ENCODE data around the gene NYNRIN. TPM values are rescaled to one million over a fixed set of nuclear protein-coding genes. Genes with fewer than 3 reads are reported as not detected.

Gene NYNRIN
- total RNA-seq, 4 donors from 2014 or later = 3.2 to 15.5 (median 10.3) TPM

- no peaks in the 10 kb centered on the region for H3K9me3 ChIP-seq
- no peaks in the 10 kb centered on the region for H3K4me1 ChIP-seq
- no peak overlapping the region for H3K27ac ChIP-seq
- no peak overlapping the region for H3K4me3 ChIP-seq
- no peaks in the 10 kb centered on the region for H3K27me3 ChIP-seq
- TF ChIP-seq POLR2A (IDR thresholded peaks at IDR 0.05) = no peak
- TF ChIP-seq, protein P1, sequence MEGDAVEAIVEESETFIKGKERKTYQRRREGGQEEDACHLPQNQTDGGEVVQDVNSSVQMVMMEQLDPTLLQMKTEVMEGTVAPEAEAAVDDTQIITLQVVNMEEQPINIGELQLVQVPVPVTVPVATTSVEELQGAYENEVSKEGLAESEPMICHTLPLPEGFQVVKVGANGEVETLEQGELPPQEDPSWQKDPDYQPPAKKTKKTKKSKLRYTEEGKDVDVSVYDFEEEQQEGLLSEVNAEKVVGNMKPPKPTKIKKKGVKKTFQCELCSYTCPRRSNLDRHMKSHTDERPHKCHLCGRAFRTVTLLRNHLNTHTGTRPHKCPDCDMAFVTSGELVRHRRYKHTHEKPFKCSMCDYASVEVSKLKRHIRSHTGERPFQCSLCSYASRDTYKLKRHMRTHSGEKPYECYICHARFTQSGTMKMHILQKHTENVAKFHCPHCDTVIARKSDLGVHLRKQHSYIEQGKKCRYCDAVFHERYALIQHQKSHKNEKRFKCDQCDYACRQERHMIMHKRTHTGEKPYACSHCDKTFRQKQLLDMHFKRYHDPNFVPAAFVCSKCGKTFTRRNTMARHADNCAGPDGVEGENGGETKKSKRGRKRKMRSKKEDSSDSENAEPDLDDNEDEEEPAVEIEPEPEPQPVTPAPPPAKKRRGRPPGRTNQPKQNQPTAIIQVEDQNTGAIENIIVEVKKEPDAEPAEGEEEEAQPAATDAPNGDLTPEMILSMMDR (IDR thresholded peaks at IDR 0.05) = no peak
- DNase-seq = no peak
- H3K36me3 ChIP-seq = no peaks in the 10 kb centered on the region
Observed at GRCh38 chr14:24465805-24466204, 67.0 kb downstream of the NYNRIN start.

Small RNAs within 50 kb of the gene (small RNA-seq; reads per million reads assigned to genes)
- 0 reads per million in 2 donors for gene RF00026

Other genes starting within 250 kb of the NYNRIN start
- gene IRF9, start 237.7 kb upstream of the NYNRIN start, total RNA-seq = 100 to 1,000 TPM in 1 of 4 donors, 10 to 100 TPM in 3; 64.1 to 219 (median 80.8) TPM
- 10 to 100 TPM; 18.6 to 74.3 (median 37.8) TPM for gene REC8, start 226.9 kb upstream of the NYNRIN start, total RNA-seq
- gene IPO4, start 210.2 kb upstream of the NYNRIN start, total RNA-seq = 10 to 100 TPM; 12.8 to 56.9 (median 34.2) TPM
- gene TM9SF1, start 203.6 kb upstream of the NYNRIN start, total RNA-seq = 10 to 100 TPM; 22.3 to 80.7 (median 49.8) TPM
- gene TSSK4, start 193.3 kb upstream of the NYNRIN start, total RNA-seq = 1 to 10 TPM in 1 of 4 donors, under 1 TPM in 1, not detected in 2; 0.70 to 1.2 TPM
- gene CHMP4A, start 185.5 kb upstream of the NYNRIN start, total RNA-seq = 100 to 1,000 TPM in 1 of 4 donors, 10 to 100 TPM in 3; 31.4 to 190 (median 54.3) TPM
- gene MDP1, start 182.9 kb upstream of the NYNRIN start, total RNA-seq = 10 to 100 TPM in 2 of 4 donors, 1 to 10 TPM in 2; 7.4 to 17.5 (median 10.5) TPM
- 10 to 100 TPM; 44.1 to 77.6 (median 67.9) TPM for gene NEDD8, start 166.6 kb upstream of the NYNRIN start, total RNA-seq
- gene GMPR2, start 166.1 kb upstream of the NYNRIN start, total RNA-seq = 10 to 100 TPM; 52.7 to 59.4 (median 55.3) TPM
- gene TINF2, start 156.4 kb upstream of the NYNRIN start, total RNA-seq = 10 to 100 TPM; 26.4 to 39.6 (median 36.9) TPM
- 10 to 100 TPM in 1 of 4 donors, 1 to 10 TPM in 3; 1.2 to 11.3 (median 5.9) TPM for gene TGM1, start 135.8 kb upstream of the NYNRIN start, total RNA-seq
- gene RABGGTA, start 127.4 kb upstream of the NYNRIN start, total RNA-seq = 10 to 100 TPM; 57.3 to 84.6 (median 77.6) TPM
- gene DHRS1, start 99.2 kb upstream of the NYNRIN start, total RNA-seq = 100 to 1,000 TPM in 1 of 4 donors, 10 to 100 TPM in 3; 51.2 to 130 (median 67.1) TPM
- gene NOP9, start 99.2 kb upstream of the NYNRIN start, total RNA-seq = 10 to 100 TPM; 14.5 to 30.0 (median 22.4) TPM
- gene CIDEB, start 91.0 kb upstream of the NYNRIN start, total RNA-seq = 100 to 1,000 TPM in 2 of 4 donors, 10 to 100 TPM in 2; 22.3 to 184 (median 136) TPM
- gene LTB4R2, start 88.9 kb upstream of the NYNRIN start, total RNA-seq = 10 to 100 TPM in 2 of 4 donors, 1 to 10 TPM in 2; 7.7 to 37.2 (median 12.2) TPM
- gene LTB4R, start 87.5 kb upstream of the NYNRIN start, total RNA-seq = 10 to 100 TPM in 2 of 4 donors, 1 to 10 TPM in 2; 5.1 to 28.5 (median 10.1) TPM
- gene ADCY4, start 63.9 kb upstream of the NYNRIN start, total RNA-seq = 10 to 100 TPM; 12.1 to 53.6 (median 26.9) TPM
- gene RIPK3, start 59.0 kb upstream of the NYNRIN start, total RNA-seq = 10 to 100 TPM; 45.2 to 72.0 (median 64.0) TPM
- gene NFATC4, start 30.8 kb upstream of the NYNRIN start, total RNA-seq = 10 to 100 TPM in 3 of 4 donors, 1 to 10 TPM in 1; 6.5 to 52.0 (median 21.5) TPM
- gene CBLN3, start 30.7 kb downstream of the NYNRIN start, total RNA-seq = 1 to 10 TPM in 1 of 4 donors, under 1 TPM in 1, not detected in 2; 0.94 to 4.3 TPM
- gene KHNYN, start 31.0 kb downstream of the NYNRIN start, total RNA-seq = 100 to 1,000 TPM in 2 of 4 donors, 10 to 100 TPM in 2; 80.9 to 129 (median 113) TPM
- gene SDR39U1, start 43.8 kb downstream of the NYNRIN start, total RNA-seq = 10 to 100 TPM; 25.7 to 98.2 (median 48.9) TPM
- not detected for gene CMA1, start 109.3 kb downstream of the NYNRIN start, total RNA-seq
- gene CTSG, start 177.2 kb downstream of the NYNRIN start, total RNA-seq = 1 to 10 TPM in 1 of 4 donors, not detected in 3; 2.0 TPM
- 1 to 10 TPM in 1 of 4 donors, not detected in 3; 1.2 TPM for gene GZMH, start 210.7 kb downstream of the NYNRIN start, total RNA-seq
- gene GZMB, start 235.2 kb downstream of the NYNRIN start, total RNA-seq = 1 to 10 TPM in 2 of 4 donors, not detected in 2; 1.1 to 1.9 TPM

Measured in Peyer's patch (tissue), 4 donors.